HG03039 (cell line): ENCODE results near the gene ADARB2.
"Not testable (repeated sequence)": the region's sequence is repeated elsewhere in the genome, so short reads cannot be mapped to it uniquely, and the experiment has no call there.

Source experiments
- ATAC-seq: cut with Tn5 transposase; IDR thresholded peaks from one replicate; pipeline ENCODE4 v1.9.1; 2021; ENCODE audit warnings: mild to moderate bottlenecking, moderate library complexity; ENCODE audit not compliant: unreplicated experiment

The ADARB2 gene

GRCh38 chr10:1249142-1249920, 488.0 kb downstream of the ADARB2 start:
- ATAC-seq, result no peak

GRCh38 chr10:1248262-1248630, 489.1 kb downstream of the ADARB2 start:
- ATAC-seq, result not testable (repeated sequence)

- no peak for ATAC-seq
Measured at GRCh38 chr10:1247598-1248261, 489.6 kb downstream of the ADARB2 start.

GRCh38 chr10:1244493-1244892, 492.8 kb downstream of the ADARB2 start:
- ATAC-seq, result no peak

GRCh38 chr10:1243486-1244234, 493.7 kb downstream of the ADARB2 start:
- no peak for ATAC-seq

- ATAC-seq, result no peak
Measured at GRCh38 chr10:1242975-1243374, 494.4 kb downstream of the ADARB2 start.

GRCh38 chr10:1241973-1242935, 495.1 kb downstream of the ADARB2 start:
- no peak for ATAC-seq

- no peak for ATAC-seq
Measured at GRCh38 chr10:1241322-1241890, 495.9 kb downstream of the ADARB2 start.

- no peak for ATAC-seq
Measured at GRCh38 chr10:1240341-1240775, 497.0 kb downstream of the ADARB2 start.

GRCh38 chr10:1233031-1233430, 504.3 kb downstream of the ADARB2 start:
- no peak for ATAC-seq

GRCh38 chr10:1232164-1232911, 505.0 kb downstream of the ADARB2 start:
- no peak for ATAC-seq

- no peak for ATAC-seq
Measured at GRCh38 chr10:1230592-1231275, 506.6 kb downstream of the ADARB2 start.

GRCh38 chr10:1230138-1230537, 507.2 kb downstream of the ADARB2 start:
- no peak for ATAC-seq

GRCh38 chr10:1229574-1229973, 507.8 kb downstream of the ADARB2 start:
- ATAC-seq, result no peak

GRCh38 chr10:1229116-1229515, 508.2 kb downstream of the ADARB2 start:
- ATAC-seq, result no peak

- no peak for ATAC-seq
Measured at GRCh38 chr10:1228467-1228975, 508.8 kb downstream of the ADARB2 start.

GRCh38 chr10:1227510-1228402, 509.6 kb downstream of the ADARB2 start:
- no peak for ATAC-seq

GRCh38 chr10:1226907-1227306, 510.4 kb downstream of the ADARB2 start:
- not testable (repeated sequence) for ATAC-seq
